GM18508 (cell line): ENCODE measurements around the gene BID.

Experiments used
- ATAC-seq: cut with Tn5 transposase; IDR thresholded peaks from one replicate; pipeline ENCODE4 v1.9.1; 2021; ENCODE audit warnings: moderate number of reproducible peaks; ENCODE audit not compliant: insufficient read depth, unreplicated experiment

The BID gene

DNA sequence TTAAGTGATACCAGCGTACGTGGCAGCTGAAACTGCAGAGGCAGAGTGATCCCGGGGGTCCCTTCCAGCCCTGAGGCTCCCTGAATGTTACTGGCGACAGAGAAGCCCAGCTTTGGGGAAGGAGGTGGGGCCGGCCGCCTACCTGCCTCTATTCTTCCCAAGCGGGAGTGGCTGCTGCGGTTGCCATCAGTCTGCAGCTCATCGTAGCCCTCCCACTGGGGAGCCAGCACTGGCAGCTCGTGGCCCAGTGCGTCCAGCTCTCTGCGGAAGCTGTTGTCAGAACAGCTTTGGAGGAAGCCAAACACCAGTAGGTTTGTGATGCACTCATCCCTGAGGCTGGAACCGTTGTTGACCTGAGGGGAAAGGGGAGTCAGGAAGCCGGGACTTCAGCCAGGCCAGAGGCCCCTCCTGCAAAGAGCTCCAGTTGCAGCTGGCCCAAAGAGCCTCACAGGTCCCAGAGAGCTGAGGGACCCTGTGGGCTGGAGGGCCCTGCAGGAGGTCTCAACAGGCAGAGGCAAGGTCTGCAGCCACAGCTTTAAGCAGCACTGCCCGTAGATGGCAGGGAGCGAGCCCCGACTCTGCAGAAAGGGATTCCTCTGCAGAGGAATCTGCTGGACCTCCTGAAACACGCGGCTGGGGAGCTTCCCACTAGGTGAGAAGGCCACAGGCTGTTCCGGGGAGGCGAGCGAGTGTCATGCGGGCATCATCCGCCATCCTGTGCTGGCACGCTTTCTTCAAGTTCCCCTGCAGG lies 30.4 kb downstream of the BID start:
- ATAC-seq = no peak

GRCh38 chr22:17742527-17742902 lies 31.8 kb downstream of the BID start:
- peak; percentile 50 for ATAC-seq

- ATAC-seq = no peak
These were observed 32.3 kb downstream of the BID start for GRCh38 chr22:17741866-17742526.

DNA sequence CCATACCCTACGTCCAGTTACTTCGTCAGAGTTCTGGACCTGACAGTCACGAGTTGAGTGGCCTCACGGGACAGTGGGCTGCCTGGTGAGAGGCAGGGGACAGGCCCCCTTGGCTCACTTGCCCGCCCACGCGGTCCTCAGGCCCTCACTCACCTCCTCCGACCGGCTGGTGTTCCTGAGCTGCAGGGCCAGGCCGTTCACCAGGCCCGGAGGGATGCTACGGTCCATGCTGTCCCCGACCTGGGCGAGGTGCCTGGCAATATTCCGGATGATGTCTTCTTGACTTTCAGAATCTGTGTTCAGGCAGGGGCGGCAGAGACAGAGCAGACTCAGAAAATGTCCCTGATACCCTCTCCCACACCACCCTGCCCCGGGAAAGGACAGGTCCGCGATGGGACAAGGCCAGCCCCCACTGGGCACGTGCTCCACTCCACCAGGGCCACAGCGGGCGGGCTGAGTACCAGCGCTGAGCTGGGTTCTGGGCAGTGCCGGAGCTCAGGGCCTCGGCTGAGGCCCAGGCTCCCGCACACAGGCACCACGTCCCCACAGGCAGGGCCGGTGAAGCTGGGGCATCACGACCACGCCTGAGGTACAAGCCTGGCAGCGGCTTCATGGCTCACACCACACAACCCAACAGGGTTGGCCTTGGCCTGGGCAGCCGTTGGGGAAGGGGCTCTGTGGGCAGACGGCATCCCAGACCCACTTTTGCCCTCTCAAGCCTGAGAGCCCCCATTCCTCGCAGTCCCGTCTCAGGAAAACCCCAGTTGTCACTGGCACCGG lies 34.9 kb downstream of the BID start:
- ATAC-seq = no peak

DNA sequence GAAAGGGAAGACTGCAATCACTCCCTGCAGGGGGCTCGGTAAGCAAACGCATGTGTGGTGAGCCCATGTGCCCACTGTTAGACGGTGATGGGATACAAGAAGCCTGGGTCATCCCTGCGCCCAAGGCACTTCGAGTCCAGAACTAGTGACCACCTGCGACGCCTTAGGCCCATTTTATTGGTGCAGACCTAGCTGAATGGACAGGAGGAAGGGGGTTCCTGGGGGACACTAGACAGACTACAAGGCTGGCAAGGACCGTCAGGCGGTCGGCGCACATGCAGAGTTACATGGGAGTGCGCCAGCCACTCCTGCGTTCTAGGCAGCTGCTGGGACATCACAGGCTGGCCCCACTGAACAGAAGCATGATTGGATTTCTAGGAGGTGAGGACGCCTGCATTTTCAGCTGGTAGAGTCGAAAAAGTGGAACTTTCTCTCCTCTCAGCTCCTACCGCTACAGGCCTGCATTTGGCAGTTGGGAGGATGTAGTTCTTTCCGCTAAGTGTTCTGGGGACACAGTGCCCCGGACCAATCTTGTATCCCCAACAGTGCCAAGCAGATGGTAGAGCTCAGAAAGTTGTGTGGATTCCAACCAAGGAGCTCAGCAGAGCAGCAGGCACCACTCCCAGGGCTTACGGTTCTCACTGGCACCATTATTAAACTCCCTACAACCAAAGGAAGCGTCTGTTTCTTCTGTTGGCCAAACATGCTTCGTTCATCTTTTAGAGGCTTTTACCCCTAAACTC lies 35.7 kb downstream of the BID start:
- no peak for ATAC-seq

DNA sequence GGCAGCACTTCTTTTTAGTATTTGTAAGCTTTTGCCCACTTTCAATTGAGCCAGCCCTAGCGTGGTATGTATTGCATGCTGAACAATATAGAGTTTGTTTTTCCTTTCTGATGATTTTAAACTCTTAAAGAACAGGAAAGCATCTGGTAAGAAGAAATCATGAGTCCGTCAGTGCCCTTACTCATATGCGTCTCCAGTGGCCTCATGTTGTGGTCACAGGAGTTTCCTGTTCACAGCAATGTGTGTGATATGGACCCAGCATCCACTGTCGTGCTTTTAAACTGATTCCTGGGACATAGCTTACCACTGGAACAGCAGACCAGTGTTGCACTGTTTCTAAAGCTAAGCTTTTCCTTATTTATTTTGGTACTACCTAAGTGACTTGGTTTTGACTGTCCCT lies 40.1 kb downstream of the BID start:
- no peak for ATAC-seq

DNA sequence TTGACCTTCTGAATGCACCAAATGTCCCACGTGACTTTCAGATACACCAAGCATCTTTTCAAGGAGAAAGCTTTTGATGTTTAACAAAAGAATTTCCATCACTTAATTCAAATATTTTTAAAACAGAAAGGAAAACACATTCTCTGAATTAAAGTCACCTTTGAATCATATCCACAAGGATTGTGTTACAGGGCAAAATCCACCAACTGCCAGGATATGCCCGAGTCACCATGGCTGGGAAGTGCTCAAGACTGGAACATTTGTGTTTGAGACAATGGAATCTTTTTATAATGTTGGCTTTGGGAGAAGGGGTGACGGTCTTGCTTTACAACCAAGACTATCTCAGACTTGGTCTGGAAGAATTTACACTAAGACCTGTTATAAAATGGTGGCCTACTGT lies 40.8 kb downstream of the BID start:
- ATAC-seq = no peak

DNA sequence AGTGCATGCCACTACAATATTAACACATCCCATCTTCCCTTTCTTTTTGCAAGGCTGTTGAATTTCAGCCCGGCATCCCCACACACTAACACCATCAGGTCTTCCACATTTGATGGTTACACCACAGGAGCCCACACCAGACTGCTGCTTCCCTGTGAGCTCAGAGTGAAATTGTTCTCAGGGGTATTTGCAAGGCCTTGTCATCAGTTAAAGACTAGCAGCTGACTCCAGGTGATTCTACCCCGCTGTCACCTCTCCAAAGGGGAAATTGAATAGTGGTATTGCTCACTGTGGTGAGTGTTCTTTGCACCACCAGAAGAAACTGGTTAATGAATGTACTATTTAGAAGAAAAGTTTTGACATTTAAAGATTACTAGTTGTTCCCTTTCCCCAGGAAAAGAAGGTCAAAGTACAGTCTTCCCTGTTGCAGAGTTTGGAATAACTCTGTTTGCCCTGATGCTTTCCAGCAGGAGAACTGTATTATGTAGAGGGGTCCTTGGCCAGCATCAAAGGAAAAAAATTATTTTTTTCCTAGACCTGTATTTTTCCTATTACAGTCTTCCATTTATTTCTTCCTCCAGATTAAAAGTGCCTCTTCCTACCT lies 41.9 kb downstream of the BID start:
- ATAC-seq = no peak

- no peak for ATAC-seq
These were observed 44.7 kb downstream of the BID start for GRCh38 chr22:17729561-17729960.

DNA sequence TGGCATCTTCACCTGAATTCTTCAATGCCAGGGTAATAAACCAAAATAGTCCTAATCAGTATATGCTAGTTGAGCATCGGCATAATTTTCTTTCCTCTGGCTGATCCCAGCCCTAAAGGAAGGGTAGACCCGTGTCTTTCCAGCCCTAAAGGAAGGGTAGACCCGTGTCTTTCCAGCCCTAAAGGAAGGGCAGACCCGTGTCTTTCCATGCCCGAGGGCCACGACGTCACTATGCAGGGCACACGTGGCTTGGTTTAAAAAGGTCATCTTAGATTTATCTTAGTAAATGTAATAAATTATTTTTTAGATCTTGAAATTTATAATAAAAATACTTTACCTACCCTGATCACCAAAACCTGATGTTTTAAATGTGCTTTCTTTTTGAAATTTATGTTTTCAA lies 45.5 kb downstream of the BID start:
- no peak for ATAC-seq

GRCh38 chr22:17726928-17727897 lies 47.1 kb downstream of the BID start:
- ATAC-seq = no peak

DNA sequence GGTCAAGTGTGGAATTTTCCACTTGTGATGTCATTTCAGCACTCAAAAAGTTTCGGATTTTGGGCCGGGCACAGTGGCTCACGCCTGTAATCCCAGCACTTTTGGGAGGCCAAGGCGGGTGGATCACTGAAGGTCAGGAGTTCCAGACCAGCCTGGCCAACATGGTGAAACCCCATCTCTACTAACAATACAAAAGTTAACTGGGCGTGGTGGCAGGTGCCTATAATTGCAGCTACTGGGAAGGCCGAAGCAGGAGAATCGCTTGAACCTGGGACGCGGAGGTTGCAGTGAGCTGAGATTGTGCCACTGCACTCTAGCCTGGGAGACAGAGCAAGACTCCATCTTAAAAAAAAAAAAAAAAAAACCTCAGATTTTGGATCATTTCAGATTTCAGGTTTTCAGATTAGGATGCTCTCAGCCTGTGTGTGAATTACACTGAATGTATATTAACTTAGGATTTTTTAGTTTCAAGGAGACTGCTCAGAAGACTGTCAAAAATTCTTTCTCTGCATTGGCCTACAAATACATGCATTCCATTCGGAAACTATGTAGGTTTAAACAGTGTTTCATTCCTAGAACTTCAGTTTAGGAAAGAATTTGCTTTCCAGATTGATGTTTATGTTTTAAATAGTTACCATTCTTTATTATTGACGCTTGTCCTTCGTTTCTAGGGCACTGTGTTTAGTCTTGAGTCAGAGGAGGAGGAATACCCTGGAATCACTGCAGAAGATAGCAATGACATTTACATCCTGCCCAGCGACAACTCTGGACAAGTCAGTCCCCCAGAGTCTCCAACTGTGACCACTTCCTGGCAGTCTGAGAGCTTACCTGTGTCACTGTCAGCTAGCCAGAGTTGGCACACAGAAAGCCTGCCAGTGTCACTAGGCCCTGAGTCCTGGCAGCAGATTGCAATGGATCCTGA lies 48.0 kb downstream of the BID start:
- no peak for ATAC-seq

DNA sequence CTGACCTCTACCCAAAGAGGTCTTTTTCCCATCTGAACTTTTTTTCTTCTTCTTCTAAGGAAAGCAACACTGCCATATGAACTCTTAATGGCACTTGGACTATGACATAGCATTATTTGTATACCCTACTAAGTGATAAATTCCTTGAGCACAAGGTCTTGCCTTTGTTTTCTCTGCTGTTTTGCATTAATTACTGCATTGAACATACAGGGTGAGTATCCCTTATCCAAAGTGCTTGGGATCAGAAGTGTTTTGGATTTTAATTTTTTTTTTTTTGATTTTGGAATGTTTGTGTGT lies 48.8 kb downstream of the BID start:
- no peak for ATAC-seq

DNA sequence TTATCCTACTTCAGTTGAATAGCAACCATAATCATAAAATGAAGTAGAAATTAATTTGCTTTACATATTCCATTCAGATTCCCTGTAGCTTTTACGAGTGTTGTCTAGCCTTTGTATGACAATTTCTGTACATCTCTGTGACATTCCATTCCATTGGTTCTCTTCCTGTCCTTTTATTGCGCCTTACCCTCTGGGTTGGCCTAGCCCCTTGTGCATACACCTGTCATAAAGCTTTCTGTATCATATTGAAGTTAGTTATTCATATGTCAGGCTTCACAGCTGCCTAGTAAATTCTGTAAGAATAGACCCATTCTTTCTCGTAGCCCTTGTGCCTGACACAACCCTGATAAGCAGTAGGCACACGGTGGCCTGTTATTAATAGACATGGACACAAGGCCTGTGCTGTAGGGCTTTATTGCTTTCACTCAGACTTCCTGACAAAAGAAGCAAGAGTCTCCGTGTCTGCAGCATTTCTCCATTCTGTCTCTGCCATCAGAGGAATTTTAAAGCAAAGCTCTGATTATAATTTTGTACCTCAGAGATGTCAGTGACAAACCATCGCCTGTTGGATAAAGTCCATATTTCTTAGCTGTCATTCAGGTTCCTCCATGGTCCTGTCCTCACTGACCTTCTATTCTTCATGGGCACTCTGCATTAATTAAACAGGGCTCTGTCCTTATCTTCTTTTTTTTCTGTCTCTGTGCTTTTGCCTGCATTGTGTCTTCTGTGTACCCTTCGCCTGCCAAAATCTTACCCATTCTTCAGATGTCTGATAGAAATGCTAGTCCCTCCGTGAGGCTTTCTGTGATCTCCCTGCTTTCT lies 49.4 kb downstream of the BID start:
- ATAC-seq = no peak

DNA sequence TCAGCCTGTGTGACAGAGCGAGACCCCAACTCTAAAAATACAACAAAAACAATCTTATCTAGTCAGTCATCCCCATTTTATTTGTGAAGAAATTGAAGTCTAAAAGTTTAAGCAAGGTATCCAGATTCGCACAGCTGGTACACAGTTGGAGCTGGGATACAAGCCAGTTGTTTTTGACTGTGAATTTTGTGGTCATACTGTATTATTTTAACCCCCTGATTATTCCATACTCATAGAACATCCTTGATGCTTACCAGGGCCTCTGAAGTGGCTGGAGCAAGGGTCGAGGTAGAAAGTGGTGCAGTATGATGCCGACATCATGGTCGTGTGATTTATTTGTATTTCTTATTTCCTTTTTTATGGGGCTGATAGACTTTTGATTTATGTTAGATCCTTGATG lies 50.0 kb downstream of the BID start:
- no peak for ATAC-seq

DNA sequence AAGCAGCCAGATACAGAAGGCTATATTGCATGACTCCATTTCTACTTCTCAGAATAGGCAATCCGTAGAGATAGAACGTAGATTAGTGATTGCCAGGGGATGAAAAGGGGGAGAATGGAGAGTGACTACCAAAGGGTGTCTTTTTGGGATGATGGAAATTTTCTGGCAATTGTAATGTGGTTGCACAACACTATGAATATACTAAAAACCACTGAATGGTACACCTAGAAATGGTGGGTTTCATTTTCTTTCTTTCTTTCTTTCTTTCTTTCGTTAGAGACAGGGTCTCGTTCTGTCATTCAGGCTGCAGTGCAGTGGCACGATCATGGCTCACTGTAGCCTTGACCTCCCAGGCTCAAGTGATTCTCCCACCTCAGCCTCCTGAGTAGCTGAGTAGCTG lies 54.4 kb downstream of the BID start:
- ATAC-seq = no peak

- no peak for ATAC-seq
These were observed 56.6 kb downstream of the BID start for GRCh38 chr22:17717708-17718107.

DNA sequence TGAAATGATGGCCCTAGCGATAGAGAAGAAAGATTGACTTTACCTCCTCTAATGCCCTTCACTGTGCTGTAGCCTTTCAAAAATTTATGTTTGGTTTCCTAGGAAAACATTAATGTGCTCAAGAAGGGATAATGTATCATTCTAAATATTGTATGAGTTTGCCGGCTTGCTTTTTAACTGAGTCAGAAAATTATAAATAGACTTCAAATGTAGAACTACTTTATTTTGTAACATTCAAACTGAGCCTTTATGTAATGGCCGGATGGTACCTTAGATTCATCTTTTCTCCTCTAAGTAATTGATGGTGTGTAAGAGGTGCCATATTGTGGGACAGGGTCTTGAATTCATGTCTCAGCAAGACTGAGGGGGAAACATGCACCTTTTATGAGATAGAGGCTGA lies 57.7 kb downstream of the BID start:
- ATAC-seq = no peak
